HepG2 (cell line): ENCODE data around the gene CDCA5. TPM values are rescaled to one million over a fixed set of nuclear protein-coding genes. Genes with fewer than 3 reads are reported as not detected.

Experiments used
- ATF2 ChIP-seq: sonication (generic); formaldehyde crosslinking; IDR thresholded peaks from 2 replicates; pipeline ENCODE4 v1.4.0; 2020; ENCODE audit warnings: missing genetic modification reagents
- HNF1A ChIP-seq, 2 experiments: sonication (generic) in 1 of 2; formaldehyde crosslinking in 1 of 2; IDR thresholded peaks; 2 replicates each; pipeline versions ENCODE4 v1.4.0 to v1.6.1; 2016 to 2020; ENCODE audit warnings: borderline replicate concordance in 1 of 2, low read depth in 1 of 2, mild to moderate bottlenecking in 1 of 2, missing genetic modification reagents in 1 of 2
- MAX ChIP-seq: IDR thresholded peaks from 2 replicates; pipeline ENCODE4 v1.6.1; 2012; ENCODE audit warnings: inconsistent platforms
- SMAD3 ChIP-seq: sonication (generic); formaldehyde crosslinking; IDR thresholded peaks from 2 replicates; pipeline ENCODE4 v1.4.0; 2020; ENCODE audit warnings: missing genetic modification reagents
- SP1 ChIP-seq, 2 experiments: fragments of 450-650 bp in 1 of 2; sonication (generic) in 1 of 2; formaldehyde crosslinking in 1 of 2; IDR thresholded peaks; 2 replicates each; pipeline versions ENCODE4 v1.4.0 to v1.6.1; 2016 to 2020; ENCODE audit warnings: missing genetic modification reagents in 1 of 2
- TEF ChIP-seq: sonication (generic); formaldehyde crosslinking; IDR thresholded peaks from 2 replicates; pipeline ENCODE4 v1.5.0; 2020; ENCODE audit warnings: missing genetic modification reagents
- THRA ChIP-seq: sonication (generic); formaldehyde crosslinking; IDR thresholded peaks from 2 replicates; pipeline ENCODE4 v1.4.0; 2020; ENCODE audit warnings: missing genetic modification reagents, borderline replicate concordance
- TIGD3 ChIP-seq: sonication (generic); formaldehyde crosslinking; IDR thresholded peaks from 2 replicates; pipeline ENCODE4 v1.5.1; 2020; ENCODE audit warnings: mild to moderate bottlenecking, missing genetic modification reagents, borderline replicate concordance
- ZNF574 ChIP-seq: sonication (generic); formaldehyde crosslinking; IDR thresholded peaks from 2 replicates; pipeline ENCODE4 v1.4.0; 2020; ENCODE audit warnings: missing genetic modification reagents
- ZNF720 ChIP-seq: sonication (generic); formaldehyde crosslinking; IDR thresholded peaks from 2 replicates; pipeline ENCODE4 v1.4.0; 2020; ENCODE audit warnings: missing genetic modification reagents
- polyA plus RNA-seq, 8 experiments: library from polyadenylated mRNA; depleted of rRNA in 3 of 8; stranded (reverse) in 7 of 8; unstranded in 1 of 8; fragments of >200 nt; fragmentation: Illumina TruSeq in 4 of 8; extraction: Trizol in 4 of 8; gene quantifications; 2 replicates each; pipeline versions ENCODE4 v1.2.1 to v1.2.3, GENCODE V29; 2011 to 2016; ENCODE audit warnings: low read depth in 4 of 8, missing spikeins in 1 of 8, mixed read lengths in 1 of 8; ENCODE audit not compliant: insufficient read depth in 1 of 8
- total RNA-seq, 5 experiments: library from RNA; depleted of rRNA; stranded (reverse); fragments of >200 nt; fragmentation: Illumina TruSeq; extraction: Trizol; gene quantifications; 2 replicates each; pipeline ENCODE4 v1.2.3, GENCODE V29; 2016; ENCODE audit warnings: low read depth in 1 of 5

CDCA5 gene
- total and polyA plus RNA-seq, 2 of the 13 experiments (the other 11 are each of a cell fraction or from before 2014, with no cell fraction given) = 13.5 to 50.6 TPM

- TF ChIP-seq HNF1A (IDR thresholded peaks at IDR 0.05; ENCODE audit: low read depth) = 0 out of 2 replicates have a peak, but pooled peaks have one; percentile 68
- TF ChIP-seq HNF1A (CRISPR knock-in tag; IDR thresholded peaks at IDR 0.05; ENCODE audit: borderline replicate concordance) = peak; percentile 82; the same call in 1 of the 2 replicates
- no peak for TF ChIP-seq TEF
- TF ChIP-seq SMAD3 (CRISPR knock-in tag) = peak; percentile 70; the same call in 1 of the 2 replicates
- peak; percentile 96 for TF ChIP-seq ZNF574
- TF ChIP-seq THRA (CRISPR knock-in tag) = peak; percentile 67; the same call in 1 of the 2 replicates
- no peak for TF ChIP-seq TIGD3 (CRISPR knock-in tag)
- no peak for TF ChIP-seq ZNF720 (CRISPR knock-in tag)
- no peak for TF ChIP-seq SP1 (IDR thresholded peaks at IDR 0.05)
- peak; percentile 96 for TF ChIP-seq SP1 (CRISPR knock-in tag; IDR thresholded peaks at IDR 0.05)
- TF ChIP-seq ATF2 (CRISPR knock-in tag) = peak; percentile 76
- peak; percentile 81 for TF ChIP-seq MAX
These were observed 12.3 kb upstream of the CDCA5 start, which contains the start of gene VPS51 (continued) for GRCh38 chr11:65095974-65096806.
